NAMALWA (cell line): ENCODE measurements around the gene RPS15.
A peak's percentile ranks its signal among the peaks of the same experiment; 100 is the strongest.
"Not testable (repeated sequence)": the region's sequence is repeated elsewhere in the genome, so short reads cannot be mapped to it uniquely, and the experiment has no call there.

Source experiments
- DNase-seq: peaks from one replicate; pipeline ENCODE4 v3.0.0-alpha.2; 2015; ENCODE audit warnings: low spot score

The RPS15 gene

DNA sequence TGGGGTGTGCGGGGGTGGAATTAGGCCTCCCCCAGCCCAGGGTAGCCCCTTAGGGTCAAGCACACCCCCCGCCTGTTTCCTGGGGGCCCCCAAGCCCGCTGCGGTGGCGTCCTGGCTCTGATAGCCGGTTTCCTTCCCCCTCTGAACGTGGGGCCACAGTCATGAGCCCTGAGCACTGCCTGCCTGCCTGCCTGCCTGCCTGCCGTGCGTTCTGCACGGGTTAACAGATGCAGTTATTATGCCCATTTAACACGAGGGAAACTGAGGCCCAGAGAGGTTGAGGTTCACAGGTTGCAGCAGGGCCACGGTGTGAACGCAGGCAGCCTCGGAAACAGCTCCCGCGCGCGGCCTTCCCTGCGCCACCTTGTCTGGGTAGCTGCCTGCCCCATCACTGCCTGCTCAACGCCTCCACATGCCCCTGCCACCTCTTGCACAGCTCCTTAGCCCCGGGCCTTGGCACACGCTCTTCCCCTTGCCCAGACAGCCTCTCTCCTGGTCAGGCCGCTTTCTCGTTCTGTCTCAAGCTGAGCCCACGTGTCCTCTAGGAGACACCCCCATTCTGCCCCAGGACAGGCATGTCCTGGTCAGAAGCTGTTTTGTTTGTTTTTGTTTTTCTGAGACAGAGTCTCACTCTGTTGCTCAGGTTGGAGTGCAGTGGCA is 35.7 kb upstream of the RPS15 start:
- DNase-seq: no peak

DNA sequence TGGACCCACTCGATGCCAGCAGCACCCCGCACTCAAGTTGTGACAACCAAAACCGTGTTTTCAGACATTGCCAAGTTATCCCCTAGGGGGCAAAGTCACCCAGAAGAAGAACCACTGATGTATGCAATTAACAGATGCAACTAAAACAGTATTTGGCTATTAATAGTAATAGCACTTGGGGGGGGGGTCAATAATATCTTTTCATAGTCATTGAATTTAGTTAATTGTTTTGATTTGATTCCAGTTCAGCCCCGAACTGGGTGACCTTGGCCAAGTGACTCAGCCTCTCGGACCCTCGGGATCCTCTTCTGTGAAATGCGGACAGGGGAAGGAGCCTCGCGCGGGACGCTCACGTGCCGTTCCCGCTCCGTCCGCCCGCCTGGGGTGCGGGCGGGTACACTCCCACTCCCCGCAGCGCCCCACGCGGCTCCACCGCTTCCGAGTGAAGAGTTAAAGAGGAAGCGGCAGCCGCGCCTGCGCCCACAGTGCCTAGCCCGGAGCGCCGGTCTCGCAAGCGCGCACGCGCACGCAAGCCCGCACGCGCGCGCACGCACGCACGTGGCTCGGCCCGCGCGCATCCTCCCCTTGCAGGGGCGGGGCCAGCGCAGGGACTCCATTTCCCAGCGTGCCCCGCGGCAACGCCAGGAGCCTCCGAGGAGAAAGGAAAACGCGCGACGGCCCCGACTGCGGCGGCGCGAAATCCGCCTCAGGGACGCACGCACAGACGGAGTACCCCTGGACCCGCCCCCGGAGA is 31.2 kb upstream of the RPS15 start:
- peak; percentile 99 for DNase-seq

DNA sequence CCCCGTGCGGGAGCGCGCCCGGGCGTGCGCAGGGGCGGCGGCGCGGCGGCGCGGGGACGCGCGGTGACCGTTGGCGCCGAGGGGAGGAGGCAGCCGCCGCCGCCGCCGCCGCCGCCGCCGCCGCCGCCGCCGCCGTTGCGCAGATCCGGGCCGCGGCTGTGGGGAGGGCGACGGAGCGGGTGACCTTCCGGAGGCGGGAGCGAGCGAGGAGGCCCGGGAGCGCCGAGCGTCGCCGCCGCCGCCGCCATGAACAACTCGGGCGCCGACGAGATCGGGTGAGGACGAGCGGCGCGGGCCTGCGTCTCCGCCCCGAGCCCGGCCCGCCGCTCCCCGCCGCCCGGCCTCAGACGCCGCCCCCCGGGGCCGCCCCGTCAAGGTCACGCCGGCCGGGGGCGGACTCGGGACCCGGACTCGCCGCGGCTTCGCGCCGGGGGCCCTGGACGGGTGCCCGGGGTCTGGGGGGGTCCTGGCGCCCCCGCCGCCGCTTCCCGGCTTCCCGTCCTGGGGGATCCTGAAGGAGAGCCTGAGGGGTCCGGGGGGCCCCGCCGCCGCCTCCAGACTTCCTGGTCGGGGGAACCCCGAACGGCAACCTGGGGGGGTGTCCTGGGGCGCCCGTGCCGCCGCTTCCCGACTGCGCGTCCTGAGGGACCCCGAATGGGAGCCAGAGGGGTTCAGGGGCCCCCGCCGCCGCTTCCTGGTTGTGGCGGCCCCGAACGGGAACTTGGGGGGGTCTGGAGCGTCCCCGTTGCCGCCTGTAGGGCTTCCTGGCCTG is 30.5 kb upstream of the RPS15 start, which contains the start of gene DAZAP1:
DAZAP1 (plus strand) TSS at position 59 of the 772 bp plus-strand sequence; CDS start at position 247, 188 bp downstream.
- peak; percentile 22 for DNase-seq

DNA sequence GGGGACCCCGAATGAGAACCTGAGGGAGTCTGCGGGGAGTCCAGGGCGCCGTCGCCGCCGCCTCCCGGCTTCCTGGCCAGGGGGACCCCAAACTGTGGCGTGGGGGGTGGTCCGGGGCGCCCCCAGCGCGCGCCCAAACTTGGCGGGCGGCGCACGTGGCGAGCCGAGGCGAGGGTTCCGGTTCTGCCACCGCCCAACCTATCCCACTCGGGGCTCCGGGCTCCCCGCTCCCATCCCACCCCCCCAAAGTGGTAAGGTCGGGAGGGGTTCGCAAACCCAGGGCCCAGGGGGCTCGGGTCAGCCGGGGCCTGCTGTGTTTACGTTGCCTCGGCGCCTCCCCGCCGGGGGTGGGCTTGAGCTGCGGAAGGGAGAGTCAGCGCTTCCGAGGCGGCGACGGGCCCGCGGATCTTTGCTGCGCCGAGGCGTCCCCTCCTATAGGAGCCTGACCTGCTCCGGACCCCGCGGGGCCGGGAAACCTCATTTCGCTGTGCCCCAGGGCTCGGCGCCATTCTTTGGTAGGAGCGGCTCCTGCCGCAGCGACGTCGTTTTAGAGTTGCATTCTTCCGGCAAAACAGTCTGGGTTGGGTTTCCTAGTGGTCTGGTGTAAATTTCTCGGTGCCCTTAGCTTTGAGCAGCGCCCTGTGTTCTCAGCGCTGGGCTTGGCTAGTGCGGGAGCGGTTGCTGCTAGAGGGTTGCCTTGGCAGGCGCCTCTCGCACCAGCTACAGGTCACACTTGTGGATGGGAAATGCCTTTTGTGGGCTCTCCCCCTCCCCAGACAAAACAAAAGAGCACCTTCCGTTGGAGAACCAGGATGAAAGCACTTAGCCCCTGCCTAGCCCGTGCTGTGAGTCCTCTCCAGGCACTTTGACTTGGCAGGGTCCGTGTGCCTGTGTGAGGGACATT is 29.6 kb upstream of the RPS15 start:
- peak; percentile 57 for DNase-seq

DNA sequence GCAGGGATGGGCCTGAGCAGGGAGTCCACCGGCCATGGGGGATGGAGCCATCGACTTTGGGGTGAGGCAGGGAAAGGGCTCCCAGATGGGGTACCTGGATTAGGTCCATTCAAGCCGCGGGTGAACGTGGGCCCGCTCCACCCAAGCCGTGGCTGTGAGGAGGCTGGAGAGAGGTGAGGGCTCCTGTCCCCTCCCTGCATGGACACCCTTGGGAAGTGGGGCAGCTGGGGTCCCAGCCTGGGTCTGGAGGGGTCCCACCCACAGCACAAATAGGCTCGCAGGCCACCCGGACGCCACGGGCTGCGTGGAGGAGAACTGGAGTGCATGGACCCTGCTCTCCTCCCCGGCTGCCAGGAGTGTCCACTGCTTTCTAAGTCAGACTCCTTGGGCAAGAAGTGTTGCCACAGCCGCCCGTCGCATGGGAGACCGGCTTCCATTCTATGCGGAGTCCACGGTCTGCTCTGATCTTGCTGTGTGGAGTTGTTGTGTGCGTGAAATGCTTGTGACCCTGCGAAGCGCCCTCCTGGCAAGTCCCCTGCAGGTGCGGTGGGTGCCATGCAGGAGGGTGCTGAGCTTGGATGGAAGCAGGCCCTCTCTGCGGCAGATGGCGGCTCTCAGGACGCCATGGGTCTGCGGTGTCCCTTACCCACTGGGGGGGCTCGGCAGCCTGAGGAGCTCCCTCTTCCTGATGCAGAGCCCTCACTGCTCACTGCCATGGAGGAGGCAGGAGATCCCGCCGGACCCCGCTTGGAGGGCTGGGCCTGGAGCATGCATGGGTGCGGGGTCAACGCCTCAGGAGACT is 28.8 kb upstream of the RPS15 start:
- DNase-seq: no peak

DNA sequence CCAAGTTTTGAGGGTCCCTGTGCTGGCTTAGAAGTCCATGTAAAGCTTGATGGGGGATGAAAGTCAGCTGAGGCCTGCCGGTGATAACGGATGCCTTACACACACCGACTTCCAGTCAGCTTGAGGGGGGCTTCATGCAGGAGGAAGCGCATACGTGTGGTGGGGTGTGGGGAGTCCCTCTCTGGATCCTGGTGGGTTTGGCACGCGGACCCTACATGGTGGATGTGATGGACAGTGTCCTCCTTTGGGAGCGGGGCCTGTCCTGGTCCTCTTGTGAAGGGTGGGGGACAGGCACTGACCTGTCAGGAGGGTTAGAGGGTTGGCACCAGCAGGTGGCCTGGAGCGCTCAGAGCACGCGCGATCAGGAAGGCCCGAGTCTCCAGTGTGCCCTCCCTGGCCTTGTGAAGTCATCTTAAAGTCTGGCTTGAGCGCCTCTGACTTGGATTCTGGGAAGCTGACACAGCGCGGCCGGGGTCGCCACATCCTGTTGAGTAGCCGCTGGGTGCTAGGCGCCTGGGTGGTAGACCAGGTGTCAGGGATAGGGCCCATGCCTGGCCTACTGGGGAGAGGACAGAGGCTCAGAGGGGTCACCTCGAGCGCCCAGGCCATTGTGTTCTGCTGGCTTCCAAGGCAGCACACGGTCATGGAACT is 27.9 kb upstream of the RPS15 start:
- no peak for DNase-seq

DNA sequence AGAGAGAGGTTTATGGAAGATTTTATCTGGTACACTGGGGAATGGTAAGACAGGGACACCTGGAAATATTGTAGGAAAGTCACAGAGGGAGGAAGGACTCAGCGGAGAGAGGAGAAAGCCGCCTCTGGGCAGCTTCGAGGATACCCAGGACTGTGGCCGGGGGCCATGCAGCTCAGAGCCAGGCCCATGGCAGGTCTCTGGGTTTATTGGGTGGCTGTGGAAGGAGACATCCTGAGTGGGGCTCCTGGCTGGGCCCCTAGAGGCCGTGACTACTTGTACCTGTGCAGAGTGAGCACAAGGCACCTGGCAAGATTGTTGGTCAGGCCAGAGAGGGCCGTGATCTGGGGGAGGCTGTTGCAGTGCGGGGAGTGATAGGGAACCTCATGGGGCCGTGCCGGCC is 27.4 kb upstream of the RPS15 start:
- no peak for DNase-seq

DNA sequence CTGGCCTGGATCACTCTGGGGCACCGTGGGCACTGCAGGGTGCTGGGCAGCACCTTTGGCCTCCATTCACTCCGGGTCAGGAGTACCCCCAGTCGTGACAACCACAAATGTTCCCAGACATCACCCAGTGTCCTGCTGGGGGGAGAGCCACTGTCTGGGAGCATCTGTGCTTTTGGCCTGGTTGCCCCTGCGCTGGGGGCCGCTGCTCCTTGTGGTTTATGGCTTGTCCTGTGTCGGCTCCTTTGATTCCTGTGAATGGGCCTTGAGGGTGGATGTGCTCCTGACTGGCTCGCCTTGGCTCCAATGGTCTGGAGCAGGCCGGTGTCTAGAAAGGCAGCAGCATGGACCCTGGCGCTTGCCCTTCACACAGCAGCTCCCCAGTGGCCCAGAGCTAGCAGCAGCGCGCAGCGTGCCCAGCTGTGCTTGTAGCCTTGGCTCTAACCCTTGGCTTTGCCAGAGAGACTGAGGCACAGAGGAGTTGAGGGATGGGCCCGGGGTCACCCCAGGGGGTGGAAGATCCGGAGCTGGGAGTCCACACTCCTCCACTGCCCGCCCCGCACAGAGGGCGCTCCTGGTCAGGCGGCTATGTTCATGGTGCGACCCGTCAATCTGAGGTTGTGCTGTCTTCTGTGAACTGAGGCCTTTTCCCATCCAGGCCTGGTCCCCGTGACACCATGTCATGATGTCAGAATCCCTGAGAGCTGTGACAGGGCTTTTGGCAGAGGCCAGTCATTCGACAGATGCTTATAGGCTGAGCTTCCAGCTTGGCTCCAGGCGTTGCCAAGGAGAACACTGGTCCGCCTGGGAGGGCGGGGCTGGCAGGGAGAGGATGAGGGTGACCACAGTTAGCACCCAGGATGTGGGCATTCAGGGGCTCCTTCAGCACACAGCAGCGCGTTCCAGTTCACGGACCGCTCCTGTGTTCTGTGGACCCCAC is 26.7 kb upstream of the RPS15 start:
- DNase-seq: no peak

DNA sequence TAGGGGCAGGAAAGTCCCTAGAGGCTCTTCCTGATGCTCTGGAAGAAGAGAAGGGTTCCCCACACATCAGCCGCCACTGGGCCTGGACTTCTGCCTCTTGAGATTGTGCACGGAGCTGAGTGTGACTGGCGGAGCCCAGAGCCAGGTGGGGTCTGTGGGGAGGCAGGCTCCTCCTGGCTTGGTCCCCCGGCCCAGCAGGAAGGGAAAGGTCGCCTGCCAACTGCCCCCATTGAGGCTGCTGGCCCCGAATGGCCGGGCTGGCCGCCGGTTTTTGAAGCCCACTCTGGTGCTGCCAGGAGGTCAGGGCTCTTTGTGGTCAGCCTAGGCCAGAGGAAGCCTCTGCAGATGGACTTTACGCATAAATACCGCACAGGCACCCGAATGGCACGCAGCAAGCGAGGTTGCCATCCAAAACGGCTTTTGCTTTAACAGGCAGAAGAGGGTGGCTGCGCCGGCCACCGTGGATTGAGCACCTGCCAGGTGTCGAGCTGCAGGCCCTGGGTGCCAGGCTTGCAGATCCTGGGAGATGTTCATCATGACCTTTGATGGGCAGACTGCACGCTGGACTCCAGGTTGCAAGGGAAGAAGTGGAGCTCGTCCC is 25.8 kb upstream of the RPS15 start:
- no peak for DNase-seq

DNA sequence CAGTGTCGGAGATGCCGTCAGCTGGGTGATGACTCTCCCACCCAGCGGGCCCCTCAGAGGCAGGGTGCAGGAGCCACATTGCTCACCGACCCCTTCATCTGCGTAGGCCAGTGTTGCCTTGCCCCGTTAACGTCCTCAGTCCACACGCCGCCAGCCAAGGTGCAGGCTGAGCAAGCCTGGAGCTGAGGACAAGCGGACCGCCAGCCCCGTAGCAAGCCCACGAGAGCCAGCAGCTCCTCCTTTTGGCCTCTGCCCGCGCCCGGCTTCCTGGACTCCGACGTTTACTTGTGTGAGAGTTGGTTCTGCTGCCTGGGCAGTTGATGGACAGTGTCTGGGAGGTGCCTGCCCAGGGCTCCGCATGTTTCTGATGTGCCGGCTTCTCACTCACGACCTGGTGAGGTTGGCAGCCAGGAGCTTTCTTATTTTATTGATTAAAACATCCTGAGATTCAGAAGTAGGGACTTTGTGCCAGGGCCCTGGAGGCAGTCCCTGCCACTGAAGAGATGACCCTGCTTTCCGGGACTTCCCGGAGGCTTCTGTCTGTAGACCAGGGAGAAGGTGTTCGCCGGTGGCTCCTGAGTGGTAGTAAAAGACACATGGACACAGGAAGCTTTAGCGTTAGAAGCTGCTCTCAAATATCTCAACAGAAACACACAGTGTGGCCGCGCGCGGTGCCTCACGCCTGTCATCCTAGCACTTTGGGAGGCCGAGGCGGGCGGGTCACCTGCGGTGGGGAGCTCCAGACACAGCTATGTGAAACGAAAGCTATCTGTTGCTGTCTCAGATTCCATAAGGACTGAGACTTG is 25.0 kb upstream of the RPS15 start:
- no peak for DNase-seq

DNA sequence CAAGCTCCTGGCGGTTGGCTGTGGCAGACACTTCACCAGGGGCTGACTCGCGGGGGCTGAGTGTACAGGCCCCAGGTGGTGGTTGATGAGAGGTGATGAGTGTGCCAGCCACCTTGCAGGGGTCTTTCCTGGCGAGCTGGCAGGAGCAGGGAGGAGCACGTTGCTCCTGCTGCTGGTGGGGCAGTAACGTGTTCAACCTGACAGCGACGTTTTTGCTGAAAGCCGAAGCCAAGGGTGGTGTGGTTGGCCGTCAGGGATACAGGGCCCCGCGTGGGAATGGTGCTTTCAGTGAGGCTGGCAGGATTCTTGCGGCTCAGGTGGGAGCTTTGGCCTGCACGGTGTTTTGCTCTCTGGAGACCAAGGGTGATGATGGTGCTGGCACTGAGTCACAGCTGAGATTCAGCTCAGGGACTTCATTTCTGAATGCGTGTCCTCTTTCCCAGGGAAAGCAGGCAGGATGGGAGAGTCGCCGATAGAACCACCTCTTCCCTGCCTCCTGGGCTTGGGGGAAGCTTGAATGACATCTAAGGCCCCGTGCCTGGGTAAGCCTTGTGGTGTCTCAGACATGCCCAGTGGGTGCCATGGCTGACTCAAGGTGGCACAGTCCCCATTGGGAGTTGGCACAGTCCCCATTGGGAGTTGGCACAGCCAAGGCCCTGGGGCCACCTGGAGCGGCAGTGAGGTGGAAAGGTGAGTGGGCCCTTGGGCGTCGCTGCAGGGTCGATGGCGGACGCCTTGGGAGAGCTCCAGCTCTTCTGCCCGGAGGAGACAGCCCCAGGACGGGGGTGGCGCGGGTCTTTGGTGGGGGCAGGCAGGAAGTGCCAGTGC is 22.0 kb upstream of the RPS15 start:
- DNase-seq: no peak

DNA sequence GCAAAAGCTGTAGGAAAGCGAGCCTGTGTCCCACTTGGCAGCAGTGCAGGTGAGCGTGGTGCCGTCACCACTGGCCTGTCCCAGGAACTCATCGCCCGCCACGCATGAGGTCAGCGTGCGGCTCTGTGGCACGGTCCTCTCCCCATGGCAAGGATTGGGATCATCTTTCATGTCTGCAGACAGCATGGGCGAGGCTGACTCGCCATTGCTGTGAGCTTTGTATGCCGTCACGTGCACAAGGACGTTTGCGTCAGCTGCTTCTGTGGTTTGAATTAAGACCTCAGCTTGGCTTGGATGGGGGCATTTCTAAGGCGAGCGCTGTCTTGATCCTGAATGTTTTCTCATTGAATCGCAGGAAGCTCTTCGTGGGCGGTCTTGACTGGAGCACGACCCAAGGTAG is 21.1 kb upstream of the RPS15 start:
- DNase-seq: no peak

DNA sequence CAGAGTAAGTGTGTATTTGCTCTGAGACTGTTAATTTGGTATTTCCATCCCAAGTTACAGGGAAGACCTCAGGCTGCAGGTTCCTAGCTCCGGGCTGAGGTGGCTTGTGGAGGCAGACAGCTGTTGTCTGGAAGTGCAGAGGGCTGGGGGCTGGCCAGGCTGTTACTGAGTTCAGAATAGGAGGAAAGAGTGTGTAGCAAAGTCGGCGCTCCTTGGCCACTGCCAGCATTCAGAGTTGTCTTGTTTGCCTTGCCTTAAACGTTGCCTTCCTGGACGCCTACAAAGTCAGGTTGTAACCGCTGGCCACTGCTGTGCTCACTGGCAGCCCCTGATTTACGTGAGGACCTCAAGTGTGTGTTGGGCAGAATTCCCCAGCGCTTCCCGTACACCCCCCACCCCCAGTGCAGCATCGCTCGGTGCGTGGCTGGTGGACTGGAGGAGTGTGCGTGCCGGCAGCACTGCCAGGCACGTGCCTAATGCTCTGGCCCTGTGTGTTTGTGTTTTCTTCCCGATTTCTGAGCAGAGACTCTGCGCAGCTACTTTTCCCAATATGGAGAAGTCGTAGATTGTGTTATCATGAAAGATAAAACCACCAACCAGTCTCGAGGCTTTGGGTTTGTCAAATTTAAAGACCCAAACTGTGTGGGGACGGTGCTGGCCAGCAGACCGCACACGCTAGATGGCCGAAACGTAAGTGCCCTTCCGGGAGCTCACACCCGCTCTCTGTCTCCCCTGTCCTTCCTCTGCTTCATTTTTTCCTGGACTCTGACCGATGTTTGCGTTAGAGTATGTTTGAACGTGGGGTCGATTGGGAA is 20.3 kb upstream of the RPS15 start:
- DNase-seq: no peak

DNA sequence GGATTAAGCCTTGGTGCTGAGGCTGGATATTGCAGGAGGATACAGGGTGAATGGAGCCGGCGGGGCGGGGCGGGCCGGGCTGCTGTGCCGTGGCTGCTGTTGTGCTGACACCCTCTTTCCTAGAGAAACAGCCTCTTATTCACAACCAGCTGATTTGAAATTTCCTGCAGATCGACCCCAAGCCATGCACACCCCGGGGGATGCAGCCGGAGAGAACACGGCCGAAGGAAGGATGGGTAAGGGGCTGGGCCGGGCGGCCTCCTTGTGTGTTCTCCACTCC is 19.8 kb upstream of the RPS15 start:
- DNase-seq: no peak

DNA sequence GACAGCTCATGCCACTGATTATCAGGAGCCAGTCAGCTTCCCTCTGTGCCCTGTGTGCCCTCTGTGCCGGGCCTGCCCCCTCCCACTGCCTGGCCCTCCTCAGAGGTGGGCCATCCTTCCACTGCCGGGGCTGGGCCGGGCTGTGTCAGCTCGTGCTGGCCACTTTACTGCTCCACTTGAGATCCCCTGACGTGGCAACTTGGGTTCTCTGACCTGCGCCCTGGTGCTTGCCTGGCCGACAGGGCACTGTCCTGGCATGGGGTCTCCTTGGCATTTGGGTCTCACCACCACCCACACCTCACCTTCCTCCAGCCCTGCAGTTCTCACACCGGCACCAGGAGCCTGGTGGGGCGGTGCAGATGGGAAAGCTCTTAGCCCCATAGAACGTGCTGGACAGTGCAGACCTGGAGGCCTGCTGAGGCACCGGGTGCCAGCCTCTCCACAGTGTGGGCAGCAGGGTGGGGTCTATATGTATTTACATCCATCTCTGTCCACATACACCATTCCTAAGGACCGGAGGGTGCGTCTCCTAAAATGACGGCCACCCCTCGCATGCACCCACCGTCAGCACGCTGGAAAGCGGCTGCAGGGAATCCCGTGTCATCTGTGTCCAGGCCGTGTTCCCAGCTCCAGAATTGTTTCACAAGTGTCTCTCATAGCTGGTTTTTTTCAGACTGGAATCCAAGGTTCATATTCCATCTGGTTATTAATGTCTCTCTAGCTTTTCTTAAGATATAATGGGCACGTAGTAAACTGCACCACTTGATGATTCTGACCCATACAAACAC is 19.1 kb upstream of the RPS15 start:
- no peak for DNase-seq

DNA sequence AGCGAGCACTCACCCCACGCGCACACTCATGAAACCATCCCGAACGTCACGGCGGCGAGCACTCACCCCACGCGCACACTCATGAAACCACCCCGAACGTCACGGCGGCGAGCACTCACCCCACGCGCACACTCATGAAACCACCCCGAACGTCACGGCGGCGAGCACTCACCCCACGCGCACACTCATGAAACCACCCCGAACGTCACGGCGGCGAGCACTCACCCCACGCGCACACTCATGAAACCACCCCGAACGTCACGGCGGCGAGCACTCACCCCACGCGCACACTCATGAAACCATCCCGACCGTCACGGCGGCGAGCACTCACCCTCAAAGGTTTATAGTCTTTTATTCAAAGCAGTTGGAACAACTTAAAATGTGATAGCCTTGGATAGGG is 18.1 kb upstream of the RPS15 start:
- not testable (repeated sequence) for DNase-seq
